ENCODE data around the gene TCTN1.
"Not testable (repeated sequence)": the region's sequence is repeated elsewhere in the genome, so short reads cannot be mapped to it uniquely, and the experiment has no call there.

Gene TCTN1
- 3.8 to 7.2 (median 4.3) reads per million in 3 donors for total RNA-seq

- H3K27ac ChIP-seq (ENCODE audit: insufficient read depth, low read length, poor library complexity, severe bottlenecking): peak within 1 kb of the TSS; percentile 77
Measured at GRCh38 chr12:110613771-110614684, at the start of gene TCTN1. Gene TCTN1 (plus strand): TSS chr12:110614129. CDS start chr12:110614183, 54 bp downstream.

GRCh38 chr12:110564471-110564991 lies 49.4 kb upstream of the TCTN1 start:
- DNase-seq: no peak
- Histone ChIP-seq H3K27me3 (replicated peaks; ENCODE audit: control insufficient read depth, insufficient read depth, low read length, poor library complexity, severe bottlenecking) (no peaks in the 10 kb centered on the region), H3K36me3 (ENCODE audit: control insufficient read depth, insufficient read depth, low read length) (peaks cover 3% of the 10 kb centered on the region), H3K4me1 (ENCODE audit: control insufficient read depth, insufficient read depth, low read length, poor library complexity, severe bottlenecking) (peaks cover 8% of the 10 kb centered on the region), H3K4me3 (ENCODE audit: insufficient read depth, low read depth, low read length, poor library complexity, severe bottlenecking) (no peak overlapping the region), H3K27ac (ENCODE audit: insufficient read depth, low read length, poor library complexity, severe bottlenecking) (no peak overlapping the region), H3K9me3 (ENCODE audit: control insufficient read depth, low read length) (no peaks in the 10 kb centered on the region)

More at GRCh38 chr12:110613771-110614684, at the start of gene TCTN1:
- peak; percentile 86 to 93 (median 91) for DNase-seq
- Histone ChIP-seq H3K27me3 (replicated peaks; ENCODE audit: control insufficient read depth, insufficient read depth, low read length, poor library complexity, severe bottlenecking) (no peaks in the 10 kb centered on the region), H3K36me3 (ENCODE audit: control insufficient read depth, insufficient read depth, low read length) (no peaks in the 10 kb centered on the region), H3K4me3 (ENCODE audit: insufficient read depth, low read depth, low read length, poor library complexity, severe bottlenecking) (peak within 1 kb of the TSS; percentile 63), H3K9me3 (ENCODE audit: control insufficient read depth, low read length) (no peaks in the 10 kb centered on the region), H3K4me1 (ENCODE audit: control insufficient read depth, insufficient read depth, low read length, poor library complexity, severe bottlenecking) (no peaks in the 10 kb centered on the region)

- no peaks in the 10 kb centered on the region for H3K27me3 ChIP-seq (replicated peaks; ENCODE audit: control insufficient read depth, insufficient read depth, low read length, poor library complexity, severe bottlenecking)
- H3K27ac ChIP-seq (ENCODE audit: insufficient read depth, low read length, poor library complexity, severe bottlenecking): peak overlapping the region; percentile 29
- H3K4me1 ChIP-seq (ENCODE audit: control insufficient read depth, insufficient read depth, low read length, poor library complexity, severe bottlenecking): peaks cover 8% of the 10 kb centered on the region
- no peaks in the 10 kb centered on the region for H3K9me3 ChIP-seq (ENCODE audit: control insufficient read depth, low read length)
- peaks cover 3% of the 10 kb centered on the region for H3K36me3 ChIP-seq (ENCODE audit: control insufficient read depth, insufficient read depth, low read length)
- H3K4me3 ChIP-seq (ENCODE audit: insufficient read depth, low read depth, low read length, poor library complexity, severe bottlenecking): no peak overlapping the region
- DNase-seq: no peak
Measured at GRCh38 chr12:110565894-110566871, 47.7 kb upstream of the TCTN1 start.

- no peak for DNase-seq
- H3K9me3 ChIP-seq (ENCODE audit: control insufficient read depth, low read length): no peaks in the 10 kb centered on the region
- peaks cover 3% of the 10 kb centered on the region for H3K36me3 ChIP-seq (ENCODE audit: control insufficient read depth, insufficient read depth, low read length)
- no peak overlapping the region for H3K4me3 ChIP-seq (ENCODE audit: insufficient read depth, low read depth, low read length, poor library complexity, severe bottlenecking)
- H3K27ac ChIP-seq (ENCODE audit: insufficient read depth, low read length, poor library complexity, severe bottlenecking): no peak overlapping the region
- peaks cover 8% of the 10 kb centered on the region for H3K4me1 ChIP-seq (ENCODE audit: control insufficient read depth, insufficient read depth, low read length, poor library complexity, severe bottlenecking)
- H3K27me3 ChIP-seq (replicated peaks; ENCODE audit: control insufficient read depth, insufficient read depth, low read length, poor library complexity, severe bottlenecking): no peaks in the 10 kb centered on the region
Measured at GRCh38 chr12:110566993-110567392, 46.9 kb upstream of the TCTN1 start.

GRCh38 chr12:110568752-110569151 lies 45.2 kb upstream of the TCTN1 start:
- Histone ChIP-seq H3K27me3 (replicated peaks; ENCODE audit: control insufficient read depth, insufficient read depth, low read length, poor library complexity, severe bottlenecking) (no peaks in the 10 kb centered on the region), H3K4me3 (ENCODE audit: insufficient read depth, low read depth, low read length, poor library complexity, severe bottlenecking) (no peak overlapping the region), H3K27ac (ENCODE audit: insufficient read depth, low read length, poor library complexity, severe bottlenecking) (no peak overlapping the region), H3K36me3 (ENCODE audit: control insufficient read depth, insufficient read depth, low read length) (peaks cover 6% of the 10 kb centered on the region), H3K9me3 (ENCODE audit: control insufficient read depth, low read length) (no peaks in the 10 kb centered on the region), H3K4me1 (ENCODE audit: control insufficient read depth, insufficient read depth, low read length, poor library complexity, severe bottlenecking) (peaks cover 8% of the 10 kb centered on the region)
- no peak for DNase-seq

GRCh38 chr12:110569838-110570237 lies 44.1 kb upstream of the TCTN1 start:
- not testable (repeated sequence) for H3K27ac ChIP-seq (ENCODE audit: insufficient read depth, low read length, poor library complexity, severe bottlenecking); H3K4me1 ChIP-seq (ENCODE audit: control insufficient read depth, insufficient read depth, low read length, poor library complexity, severe bottlenecking); H3K27me3 ChIP-seq (replicated peaks; ENCODE audit: control insufficient read depth, insufficient read depth, low read length, poor library complexity, severe bottlenecking); H3K36me3 ChIP-seq (ENCODE audit: control insufficient read depth, insufficient read depth, low read length); H3K9me3 ChIP-seq (ENCODE audit: control insufficient read depth, low read length); H3K4me3 ChIP-seq (ENCODE audit: insufficient read depth, low read depth, low read length, poor library complexity, severe bottlenecking); DNase-seq

GRCh38 chr12:110570798-110571197 lies 43.1 kb upstream of the TCTN1 start:
- DNase-seq; H3K36me3 ChIP-seq (ENCODE audit: control insufficient read depth, insufficient read depth, low read length); H3K9me3 ChIP-seq (ENCODE audit: control insufficient read depth, low read length); H3K27me3 ChIP-seq (replicated peaks; ENCODE audit: control insufficient read depth, insufficient read depth, low read length, poor library complexity, severe bottlenecking); H3K4me3 ChIP-seq (ENCODE audit: insufficient read depth, low read depth, low read length, poor library complexity, severe bottlenecking); H3K27ac ChIP-seq (ENCODE audit: insufficient read depth, low read length, poor library complexity, severe bottlenecking): not testable (repeated sequence)
- peaks cover 13% of the 10 kb centered on the region for H3K4me1 ChIP-seq (ENCODE audit: control insufficient read depth, insufficient read depth, low read length, poor library complexity, severe bottlenecking)

GRCh38 chr12:110574044-110574443 lies 39.9 kb upstream of the TCTN1 start:
- Histone ChIP-seq H3K4me3 (ENCODE audit: insufficient read depth, low read depth, low read length, poor library complexity, severe bottlenecking) (no peak overlapping the region), H3K9me3 (ENCODE audit: control insufficient read depth, low read length) (no peaks in the 10 kb centered on the region), H3K4me1 (ENCODE audit: control insufficient read depth, insufficient read depth, low read length, poor library complexity, severe bottlenecking) (peaks cover 12% of the 10 kb centered on the region), H3K36me3 (ENCODE audit: control insufficient read depth, insufficient read depth, low read length) (peaks cover 6% of the 10 kb centered on the region), H3K27ac (ENCODE audit: insufficient read depth, low read length, poor library complexity, severe bottlenecking) (no peak overlapping the region), H3K27me3 (replicated peaks; ENCODE audit: control insufficient read depth, insufficient read depth, low read length, poor library complexity, severe bottlenecking) (no peaks in the 10 kb centered on the region)
- no peak for DNase-seq

- H3K27me3 ChIP-seq (replicated peaks; ENCODE audit: control insufficient read depth, insufficient read depth, low read length, poor library complexity, severe bottlenecking); H3K36me3 ChIP-seq (ENCODE audit: control insufficient read depth, insufficient read depth, low read length); DNase-seq; H3K27ac ChIP-seq (ENCODE audit: insufficient read depth, low read length, poor library complexity, severe bottlenecking); H3K4me3 ChIP-seq (ENCODE audit: insufficient read depth, low read depth, low read length, poor library complexity, severe bottlenecking); H3K9me3 ChIP-seq (ENCODE audit: control insufficient read depth, low read length): not testable (repeated sequence)
- peaks cover 16% of the 10 kb centered on the region for H3K4me1 ChIP-seq (ENCODE audit: control insufficient read depth, insufficient read depth, low read length, poor library complexity, severe bottlenecking)
Measured at GRCh38 chr12:110574717-110575230, 39.2 kb upstream of the TCTN1 start.
